Tibial nerve (tissue), 4 donors: ENCODE results near the gene PDE3A.

Experiments used
- EP300 ChIP-seq, 2 donors: sonication (generic); formaldehyde crosslinking; IDR thresholded peaks; one replicate each; pipeline ENCODE4 v1.6.1; 2017; ENCODE audit warnings: antibody characterized with exemption in 2 of 2, mild to moderate bottlenecking in 1 of 2
- POLR2A ChIP-seq, 2 donors: fragments of 450-650 bp; IDR thresholded peaks; one replicate each; pipeline ENCODE4 v1.6.1; 2017; ENCODE audit warnings: antibody characterized with exemption in 2 of 2, mild to moderate bottlenecking in 2 of 2, moderate library complexity in 2 of 2
- TF ChIP-seq, protein P1 (sequence below), 5 experiments: fragments of 200-600 bp in 3 of 5; fragments of 450-650 bp in 2 of 5; sonication (generic) in 3 of 5; IDR thresholded peaks; one replicate each; pipeline ENCODE4 v1.5.1; 2016 to 2019; ENCODE audit warnings: antibody characterized with exemption in 5 of 5, mild to moderate bottlenecking in 3 of 5, moderate library complexity in 2 of 5

DNA sequence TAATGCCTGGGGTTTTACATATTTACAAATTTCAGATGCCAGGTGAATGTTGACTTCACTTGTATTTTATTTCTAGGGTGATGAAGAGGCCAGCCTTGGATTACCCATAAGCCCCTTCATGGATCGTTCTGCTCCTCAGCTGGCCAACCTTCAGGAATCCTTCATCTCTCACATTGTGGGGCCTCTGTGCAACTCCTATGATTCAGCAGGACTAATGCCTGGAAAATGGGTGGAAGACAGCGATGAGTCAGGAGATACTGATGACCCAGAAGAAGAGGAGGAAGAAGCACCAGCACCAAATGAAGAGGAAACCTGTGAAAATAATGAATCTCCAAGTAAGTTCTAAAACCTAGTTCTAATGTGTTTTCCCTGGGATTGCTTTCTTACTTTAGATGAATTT, 285.5 kb downstream of the PDE3A start:
- TF ChIP-seq EP300 (IDR thresholded peaks at IDR 0.05) (no peak), POLR2A (IDR thresholded peaks at IDR 0.05) (no peak)
- TF ChIP-seq, protein P1, sequence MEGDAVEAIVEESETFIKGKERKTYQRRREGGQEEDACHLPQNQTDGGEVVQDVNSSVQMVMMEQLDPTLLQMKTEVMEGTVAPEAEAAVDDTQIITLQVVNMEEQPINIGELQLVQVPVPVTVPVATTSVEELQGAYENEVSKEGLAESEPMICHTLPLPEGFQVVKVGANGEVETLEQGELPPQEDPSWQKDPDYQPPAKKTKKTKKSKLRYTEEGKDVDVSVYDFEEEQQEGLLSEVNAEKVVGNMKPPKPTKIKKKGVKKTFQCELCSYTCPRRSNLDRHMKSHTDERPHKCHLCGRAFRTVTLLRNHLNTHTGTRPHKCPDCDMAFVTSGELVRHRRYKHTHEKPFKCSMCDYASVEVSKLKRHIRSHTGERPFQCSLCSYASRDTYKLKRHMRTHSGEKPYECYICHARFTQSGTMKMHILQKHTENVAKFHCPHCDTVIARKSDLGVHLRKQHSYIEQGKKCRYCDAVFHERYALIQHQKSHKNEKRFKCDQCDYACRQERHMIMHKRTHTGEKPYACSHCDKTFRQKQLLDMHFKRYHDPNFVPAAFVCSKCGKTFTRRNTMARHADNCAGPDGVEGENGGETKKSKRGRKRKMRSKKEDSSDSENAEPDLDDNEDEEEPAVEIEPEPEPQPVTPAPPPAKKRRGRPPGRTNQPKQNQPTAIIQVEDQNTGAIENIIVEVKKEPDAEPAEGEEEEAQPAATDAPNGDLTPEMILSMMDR (IDR thresholded peaks at IDR 0.05) = no peak
